BLaER1 treated with 17β-estradiol and CSF1 and Interleukin-3, amounts not matched to agents 10 nM and 100 nM (cell line): ENCODE measurements around the gene METTL1.
A peak's percentile ranks its signal among the peaks of the same experiment; 100 is the strongest.

Experiments
- H3K27ac ChIP-seq, 11 experiments: shearing (Covaris generic); formaldehyde crosslinking; 2 replicates each; pipeline ENCODE4 v1.8.1; 2022
- H3K27me3 ChIP-seq, 11 experiments: shearing (Covaris generic); formaldehyde crosslinking; 2 replicates each; pipeline ENCODE4 v1.8.1; 2022
- H3K36me3 ChIP-seq, 11 experiments: shearing (Covaris generic); formaldehyde crosslinking; 2 replicates each; pipeline ENCODE4 v1.8.1; 2022
- H3K4me1 ChIP-seq, 10 experiments: shearing (Covaris generic); formaldehyde crosslinking; 2 replicates each; pipeline ENCODE4 v1.8.1; 2022
- H3K4me2 ChIP-seq, 11 experiments: shearing (Covaris generic); formaldehyde crosslinking; 2 replicates each; pipeline ENCODE4 v1.8.1; 2022
- H3K4me3 ChIP-seq, 10 experiments: shearing (Covaris generic); formaldehyde crosslinking; 2 replicates each; pipeline ENCODE4 v1.8.1; 2022
- H3K9ac ChIP-seq, 11 experiments: shearing (Covaris generic); formaldehyde crosslinking; 2 replicates each; pipeline ENCODE4 v1.8.1; 2022
- H3K9me3 ChIP-seq, 11 experiments: shearing (Covaris generic); formaldehyde crosslinking; replicated peaks in 1 of 11; 2 replicates each; pipeline ENCODE4 v1.8.1; 2022
- H4K20me1 ChIP-seq, 11 experiments: shearing (Covaris generic); formaldehyde crosslinking; 2 replicates each; pipeline ENCODE4 v1.8.1; 2022
- Cebpa-rat ChIP-seq, 11 experiments: shearing (Covaris generic); IDR thresholded peaks; 2 replicates each; pipeline ENCODE4 v1.8.1; 2022

Gene METTL1

DNA sequence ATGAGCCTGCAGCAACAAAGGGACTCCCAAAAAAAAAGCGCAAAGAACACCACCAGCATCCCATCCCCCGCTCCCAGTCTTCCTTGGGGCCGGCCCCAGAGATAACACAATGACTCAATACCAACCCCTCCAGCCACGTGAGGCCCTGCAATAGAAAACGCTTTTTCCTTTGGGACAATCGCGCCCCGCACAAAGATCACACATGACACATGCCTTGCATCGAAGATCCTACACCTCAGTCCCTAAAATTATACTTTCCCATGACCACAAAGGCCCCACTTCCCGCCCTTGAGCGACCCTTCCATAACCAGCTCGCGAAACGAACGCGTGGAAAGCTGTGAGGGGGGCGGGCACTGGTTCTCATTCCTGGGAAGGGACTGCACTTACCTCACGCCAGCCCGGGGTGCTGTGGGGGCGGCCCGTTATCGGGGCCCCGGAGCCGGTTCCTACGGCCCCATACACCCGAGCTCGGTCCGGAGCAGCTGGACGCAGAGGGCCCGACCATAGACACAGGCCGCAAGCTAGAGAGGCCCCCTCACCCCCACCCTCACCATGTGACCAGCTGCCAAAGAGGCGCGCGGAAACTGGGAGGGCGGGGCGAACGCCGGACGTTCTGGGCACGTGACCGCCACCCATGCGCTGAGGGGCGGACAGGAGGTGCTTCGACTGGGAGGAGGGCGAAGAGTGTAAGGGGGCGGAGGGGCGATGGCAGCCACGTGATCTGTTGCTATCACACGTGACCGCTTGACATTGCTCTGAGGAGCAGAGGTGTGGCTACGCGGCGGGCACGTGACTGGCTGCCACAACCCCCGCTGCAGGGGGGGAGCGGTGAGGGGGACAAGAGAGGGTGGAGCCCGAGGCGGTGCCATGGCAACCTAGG is 19.9 kb downstream of the METTL1 start, which contains the start of gene CDK4:
CDK4 (minus strand) TSS at position 523 of the 880 bp plus-strand sequence. CDS start 593 bp downstream, outside the sequence.
- H3K9ac ChIP-seq, result peak within 1 kb of the TSS; percentile 88 to 98 (median 94)
- peaks cover 43 to 63% (median 51%) of the 10 kb centered on the region in 10 experiments for H3K4me1 ChIP-seq
- no peak for TF ChIP-seq Cebpa-rat (IDR thresholded peaks at IDR 0.05)
- peaks cover 0 to 57% (median 12%) of the 10 kb centered on the region in 11 experiments; a peak in 13 of 22 replicates for H4K20me1 ChIP-seq
- H3K9me3 ChIP-seq, result no peaks in the 10 kb centered on the region
- peaks cover 40 to 44% (median 42%) of the 10 kb centered on the region in 11 experiments for H3K36me3 ChIP-seq
- H3K27ac ChIP-seq, result peak within 1 kb of the TSS; percentile 86 to 98 (median 94)
- peak within 1 kb of the TSS; percentile 87 to 99 (median 97) for H3K4me2 ChIP-seq
- H3K4me3 ChIP-seq, result peak within 1 kb of the TSS; percentile 75 to 96 (median 82)
- H3K27me3 ChIP-seq, result peaks cover 20 to 43% (median 42%) of the 10 kb centered on the region in 11 experiments

DNA sequence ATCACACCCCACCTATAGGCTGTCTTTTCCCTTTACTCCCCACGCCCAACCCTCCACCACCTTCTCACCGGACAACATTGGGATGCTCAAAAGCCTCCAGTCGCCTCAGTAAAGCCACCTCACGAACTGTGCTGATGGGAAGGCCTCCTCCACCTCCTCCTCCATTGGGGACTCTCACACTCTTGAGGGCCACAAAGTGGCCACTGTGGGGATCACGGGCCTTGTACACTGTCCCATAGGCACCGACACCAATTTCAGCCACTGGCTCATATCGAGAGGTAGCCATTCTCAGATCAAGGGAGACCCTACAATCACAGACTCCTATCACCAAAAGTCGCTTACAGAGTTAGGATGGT is 20.5 kb downstream of the METTL1 start:
- no peaks in the 10 kb centered on the region for H3K9me3 ChIP-seq
- H3K4me1 ChIP-seq, result peaks cover 37 to 60% (median 45%) of the 10 kb centered on the region in 10 experiments
- H3K4me3 ChIP-seq, result peak overlapping the region; percentile 75 to 96 (median 82)
- peak overlapping the region; percentile 88 to 98 (median 94) for H3K9ac ChIP-seq
- peak overlapping the region; percentile 87 to 99 (median 97) for H3K4me2 ChIP-seq
- peaks cover 0 to 56% (median 12%) of the 10 kb centered on the region in 11 experiments; a peak in 13 of 22 replicates for H4K20me1 ChIP-seq
- H3K27me3 ChIP-seq, result peaks cover 17 to 37% (median 36%) of the 10 kb centered on the region in 11 experiments
- H3K27ac ChIP-seq, result peak overlapping the region; percentile 86 to 98 (median 94)
- no peak for TF ChIP-seq Cebpa-rat (IDR thresholded peaks at IDR 0.05)
- peaks cover 46 to 51% (median 48%) of the 10 kb centered on the region in 11 experiments for H3K36me3 ChIP-seq

DNA sequence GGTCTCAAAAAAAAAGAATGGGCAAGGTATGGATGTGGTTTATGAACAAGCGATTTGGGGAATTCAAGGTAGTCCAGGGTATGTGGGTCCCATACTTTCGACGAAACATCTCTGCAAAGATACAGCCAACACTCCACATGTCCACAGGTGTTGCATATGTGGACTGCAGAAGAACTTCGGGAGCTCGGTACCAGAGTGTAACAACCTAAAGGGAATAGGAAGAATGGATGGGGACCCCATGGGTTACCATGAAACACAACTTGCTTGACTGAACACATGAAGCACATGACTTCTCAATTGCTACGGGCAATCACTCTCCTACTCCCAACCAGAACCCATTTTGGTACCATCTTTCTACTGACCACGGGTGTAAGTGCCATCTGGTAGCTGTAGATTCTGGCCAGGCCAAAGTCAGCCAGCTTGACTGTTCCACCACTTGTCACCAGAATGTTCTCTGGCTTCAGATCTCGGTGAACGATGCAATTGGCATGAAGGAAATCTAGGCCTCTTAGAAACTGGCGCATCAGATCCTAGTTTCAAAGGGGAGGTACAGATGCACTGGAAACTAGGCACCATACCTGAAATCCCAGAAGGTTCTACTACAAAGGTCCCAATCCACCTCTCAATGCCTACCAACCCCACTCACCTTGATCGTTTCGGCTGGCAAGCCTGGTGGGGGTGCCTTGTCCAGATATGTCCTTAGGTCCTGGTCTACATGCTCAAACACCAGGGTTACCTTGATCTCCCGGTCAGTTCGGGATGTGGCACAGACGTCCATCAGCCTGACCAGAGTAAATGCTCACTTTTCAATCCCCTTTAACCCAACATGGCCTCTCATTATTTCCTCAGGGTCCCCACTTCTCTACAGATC is 21.1 kb downstream of the METTL1 start:
- H4K20me1 ChIP-seq, result peaks cover 0 to 56% (median 9%) of the 10 kb centered on the region in 11 experiments; a peak in 13 of 22 replicates
- peak overlapping the region; percentile 87 to 99 (median 97) for H3K4me2 ChIP-seq
- peak overlapping the region; percentile 86 to 98 (median 94); a peak in 21 of 22 replicates for H3K27ac ChIP-seq
- peak overlapping the region; percentile 88 to 98 (median 94) for H3K9ac ChIP-seq
- peak overlapping the region; percentile 75 to 96 (median 82) for H3K4me3 ChIP-seq
- H3K9me3 ChIP-seq, result no peaks in the 10 kb centered on the region
- peaks cover 16 to 31% (median 30%) of the 10 kb centered on the region in 11 experiments for H3K27me3 ChIP-seq
- peaks cover 46 to 57% (median 54%) of the 10 kb centered on the region in 11 experiments for H3K36me3 ChIP-seq
- H3K4me1 ChIP-seq, result peaks cover 37 to 60% (median 45%) of the 10 kb centered on the region in 10 experiments
- TF ChIP-seq Cebpa-rat (IDR thresholded peaks at IDR 0.05), result no peak

DNA sequence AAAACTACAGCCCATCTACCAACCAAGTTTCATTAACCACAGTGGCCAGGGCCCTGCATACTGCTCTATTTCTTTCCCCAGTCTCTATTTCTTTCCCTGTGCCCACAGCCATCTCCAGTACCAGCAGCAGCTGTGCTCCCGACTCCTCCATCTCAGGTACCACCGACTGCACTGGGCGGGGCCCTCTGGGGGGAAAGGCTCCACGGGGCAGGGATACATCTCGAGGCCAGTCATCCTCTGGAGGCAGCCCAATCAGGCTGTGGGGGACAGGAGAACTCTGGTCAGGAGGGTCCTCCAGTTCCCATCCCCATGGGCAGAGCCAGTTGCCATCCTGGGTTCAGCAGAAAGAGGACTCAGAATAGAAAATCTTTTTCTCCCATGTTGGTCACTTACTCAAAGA is 22.8 kb downstream of the METTL1 start:
- Histone ChIP-seq H3K4me1 (peaks cover 38 to 60% (median 45%) of the 10 kb centered on the region in 10 experiments), H3K4me3 (no peak overlapping the region), H3K27me3 (peaks cover 5 to 14% (median 13%) of the 10 kb centered on the region in 11 experiments; a peak in 21 of 22 replicates), H3K4me2 (no peak overlapping the region), H3K9ac (0 out of 22 replicates have a peak overlapping the region, but pooled peaks of 1 of the 11 experiments have one; percentile 3), H3K27ac (no peak overlapping the region), H3K36me3 (peaks cover 46 to 59% (median 55%) of the 10 kb centered on the region in 11 experiments), H3K9me3 (no peaks in the 10 kb centered on the region), H4K20me1 (peaks cover 0 to 58% (median 9%) of the 10 kb centered on the region in 11 experiments; a peak in 11 of 22 replicates)
- TF ChIP-seq Cebpa-rat (IDR thresholded peaks at IDR 0.05), result no peak

DNA sequence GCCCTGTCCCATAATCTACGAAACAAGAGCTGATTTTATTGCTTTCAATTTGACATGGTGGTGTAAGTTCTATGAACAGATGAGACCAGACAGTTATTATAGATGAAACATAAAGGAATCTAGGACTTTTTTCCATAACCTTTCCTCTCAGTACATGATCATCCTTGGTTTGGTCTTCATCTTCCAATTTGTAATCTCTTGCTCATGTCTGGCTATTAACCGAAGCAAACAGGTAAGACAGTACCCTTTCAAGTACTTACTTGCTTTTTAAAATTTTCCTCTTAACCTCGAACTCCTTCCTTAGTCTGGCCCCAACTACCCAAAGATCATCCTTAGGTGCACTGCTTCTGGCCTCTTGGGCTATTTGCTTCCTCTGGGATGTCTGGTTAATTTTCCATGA is 25.9 kb downstream of the METTL1 start:
- H3K9ac ChIP-seq, result peak overlapping the region in 6 of 11 experiments; percentile 84 to 93 (median 87); a peak in 9 of 22 replicates
- H3K27me3 ChIP-seq, result no peaks in the 10 kb centered on the region
- H3K27ac ChIP-seq, result peak overlapping the region in 2 of 11 experiments; percentile 84 to 89; a peak in 1 of 22 replicates
- H4K20me1 ChIP-seq, result peaks cover 0 to 55% (median 9%) of the 10 kb centered on the region in 11 experiments; a peak in 11 of 22 replicates
- peaks cover 46 to 57% (median 54%) of the 10 kb centered on the region in 11 experiments for H3K36me3 ChIP-seq
- peak overlapping the region; percentile 79 to 96 (median 91) for H3K4me2 ChIP-seq
- H3K4me1 ChIP-seq, result peaks cover 45 to 68% (median 50%) of the 10 kb centered on the region in 10 experiments
- H3K9me3 ChIP-seq, result no peaks in the 10 kb centered on the region
- H3K4me3 ChIP-seq, result peak overlapping the region in 9 of 10 experiments; percentile 74 to 91 (median 82); a peak in 16 of 20 replicates
- TF ChIP-seq Cebpa-rat (IDR thresholded peaks at IDR 0.05), result no peak

DNA sequence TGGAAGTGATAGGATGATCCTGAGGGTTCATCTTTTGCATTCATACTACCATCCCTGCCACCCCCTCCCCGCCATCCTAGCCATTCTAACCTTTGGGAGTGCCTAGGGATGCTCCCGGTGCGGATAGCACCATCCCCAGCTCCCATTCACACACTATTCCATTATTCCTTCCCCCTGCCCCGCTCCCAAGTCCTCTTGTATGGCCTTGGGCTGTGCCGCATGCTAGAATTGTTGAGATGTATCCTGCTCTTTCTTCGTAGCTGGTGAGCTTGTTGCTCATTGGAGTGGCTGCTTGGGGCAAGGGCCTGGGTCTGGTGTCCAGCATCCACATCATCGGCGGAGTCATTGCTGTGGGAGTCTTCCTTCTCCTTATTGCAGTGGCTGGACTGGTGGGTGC is 26.4 kb downstream of the METTL1 start:
- Histone ChIP-seq H3K27ac (peak overlapping the region; percentile 79 to 98 (median 88)), H4K20me1 (peaks cover 0 to 50% (median 8%) of the 10 kb centered on the region in 11 experiments; a peak in 12 of 22 replicates), H3K9me3 (no peaks in the 10 kb centered on the region), H3K36me3 (peaks cover 41 to 52% (median 48%) of the 10 kb centered on the region in 11 experiments), H3K9ac (peak overlapping the region; percentile 84 to 98 (median 87)), H3K27me3 (no peaks in the 10 kb centered on the region), H3K4me2 (peak overlapping the region; percentile 79 to 96 (median 91)), H3K4me3 (peak overlapping the region; percentile 74 to 91 (median 82)), H3K4me1 (peaks cover 45 to 68% (median 50%) of the 10 kb centered on the region in 10 experiments)
- no peak for TF ChIP-seq Cebpa-rat (IDR thresholded peaks at IDR 0.05)

DNA sequence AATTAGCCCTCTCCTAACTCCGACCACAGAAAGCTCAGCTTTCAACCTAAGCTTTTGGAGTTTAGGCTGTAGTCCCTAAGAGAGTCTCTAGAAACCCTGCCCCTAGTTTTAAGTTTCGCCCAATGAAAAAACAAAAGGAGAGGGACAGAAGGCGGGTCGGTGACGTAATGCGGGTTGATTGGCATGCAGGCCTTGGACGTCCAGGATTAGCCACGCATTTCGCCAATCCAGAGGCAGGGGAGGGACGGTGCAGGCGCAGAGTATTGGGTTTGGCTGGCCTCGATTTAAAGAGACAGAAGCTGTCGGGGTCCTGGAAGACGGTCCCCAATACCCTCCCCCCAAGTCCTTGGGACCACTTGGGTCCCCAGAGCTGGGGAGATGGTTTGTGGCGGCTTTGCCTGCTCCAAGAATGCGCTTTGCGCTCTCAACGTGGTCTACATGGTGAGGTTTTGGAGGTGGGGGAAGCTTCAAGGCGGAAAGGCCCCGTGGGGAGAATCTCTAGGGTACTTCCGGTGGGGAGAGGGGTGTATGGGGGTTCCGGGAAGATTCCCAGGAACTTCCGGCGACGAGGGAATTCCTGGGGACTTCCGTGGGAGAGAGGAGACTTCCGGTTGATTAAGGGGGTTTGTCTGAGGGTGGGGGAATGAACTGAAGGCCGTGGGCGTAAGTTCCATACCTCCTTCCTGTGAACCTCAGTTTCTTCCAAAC is 27.0 kb downstream of the METTL1 start, which contains the start of gene TSPAN31:
TSPAN31 (plus strand) TSS at position 263 of the 708 bp plus-strand sequence; CDS start at position 379, 116 bp downstream.
- H3K4me3 ChIP-seq, result peak within 1 kb of the TSS; percentile 74 to 91 (median 82)
- peaks cover 35 to 46% (median 43%) of the 10 kb centered on the region in 11 experiments for H3K36me3 ChIP-seq
- no peaks in the 10 kb centered on the region for H3K27me3 ChIP-seq
- peak within 1 kb of the TSS; percentile 84 to 98 (median 87) for H3K9ac ChIP-seq
- peak within 1 kb of the TSS; percentile 79 to 98 (median 88) for H3K27ac ChIP-seq
- peak within 1 kb of the TSS; percentile 79 to 96 (median 91) for H3K4me2 ChIP-seq
- H4K20me1 ChIP-seq, result peaks cover 0 to 44% (median 9%) of the 10 kb centered on the region in 11 experiments; a peak in 12 of 22 replicates
- TF ChIP-seq Cebpa-rat (IDR thresholded peaks at IDR 0.05), result peak in 1 of 11 experiments; percentile 9; a peak in 2 of 22 replicates
- no peaks in the 10 kb centered on the region for H3K9me3 ChIP-seq
- H3K4me1 ChIP-seq, result peaks cover 46 to 68% (median 53%) of the 10 kb centered on the region in 10 experiments
